Activated B cell treated with CpG ODN at 0.5 μM for 24 hours (primary cell): ENCODE data around the gene ANXA6. TPM values are rescaled to one million over a fixed set of nuclear protein-coding genes. Genes with fewer than 3 reads are reported as not detected.
A peak's percentile ranks its signal among the peaks of the same experiment; 100 is the strongest.

ENCODE experiments used
- ATAC-seq: fragments of 200-7000 bp; cut with Tn5 transposase; one replicate; pipeline ENCODE4 v1.10.0; 2021; ENCODE audit warnings: low read depth, mild to moderate bottlenecking, moderate library complexity
- CTCF ChIA-PET: fragments of 350-600 bp; sonication (Branson Sonifier 250); formaldehyde crosslinking; loops from one replicate; lab custom pipeline; 2021; ENCODE audit warnings: antibody characterized with exemption; lab: Charles Lee
- POLR2A ChIA-PET: fragments of 350-600 bp; sonication (Branson Sonifier 250); formaldehyde crosslinking; loops from one replicate; lab custom pipeline; 2021; ENCODE audit warnings: antibody characterized with exemption; lab: Charles Lee
- DNase-seq: peaks from one replicate; pipeline ENCODE4 v3.0.0; 2022
- H3K27ac Mint-ChIP-seq: one replicate; pipeline ENCODE4 v1.8.0; 2020; ENCODE audit warnings: mixed read lengths
- H3K27me3 Mint-ChIP-seq: one replicate; pipeline ENCODE4 v1.8.0; 2021; ENCODE audit warnings: mixed read lengths
- H3K36me3 Mint-ChIP-seq: one replicate; pipeline ENCODE4 v1.8.0; 2021; ENCODE audit warnings: low read depth, mixed read lengths
- H3K4me1 Mint-ChIP-seq: one replicate; pipeline ENCODE4 v1.8.0; 2021; ENCODE audit warnings: mixed read lengths
- H3K4me3 Mint-ChIP-seq: one replicate; pipeline ENCODE4 v1.8.0; 2020; ENCODE audit warnings: mild to moderate bottlenecking, mixed read lengths
- H3K9me3 Mint-ChIP-seq: one replicate; pipeline ENCODE4 v1.8.0; 2020; ENCODE audit warnings: mixed read lengths
- CTCF ChIP-seq: fragments of 200-600 bp; IDR thresholded peaks from one replicate; pipeline ENCODE4 v1.8.0; 2022; ENCODE audit warnings: antibody characterized with exemption, mild to moderate bottlenecking
- intact Hi-C: fragments of 100-400 bp; cut with micrococcal nuclease; formaldehyde crosslinking; loops from one replicate; pipeline ENCODE4 v1.15.1; 2024
- total RNA-seq: library from RNA; stranded (reverse); gene quantifications from 2 replicates; pipeline ENCODE4 v1.2.3, GENCODE V29; 2022

Gene ANXA6
- total RNA-seq, 1 donor from 2014 or later, result 367 TPM

DNA sequence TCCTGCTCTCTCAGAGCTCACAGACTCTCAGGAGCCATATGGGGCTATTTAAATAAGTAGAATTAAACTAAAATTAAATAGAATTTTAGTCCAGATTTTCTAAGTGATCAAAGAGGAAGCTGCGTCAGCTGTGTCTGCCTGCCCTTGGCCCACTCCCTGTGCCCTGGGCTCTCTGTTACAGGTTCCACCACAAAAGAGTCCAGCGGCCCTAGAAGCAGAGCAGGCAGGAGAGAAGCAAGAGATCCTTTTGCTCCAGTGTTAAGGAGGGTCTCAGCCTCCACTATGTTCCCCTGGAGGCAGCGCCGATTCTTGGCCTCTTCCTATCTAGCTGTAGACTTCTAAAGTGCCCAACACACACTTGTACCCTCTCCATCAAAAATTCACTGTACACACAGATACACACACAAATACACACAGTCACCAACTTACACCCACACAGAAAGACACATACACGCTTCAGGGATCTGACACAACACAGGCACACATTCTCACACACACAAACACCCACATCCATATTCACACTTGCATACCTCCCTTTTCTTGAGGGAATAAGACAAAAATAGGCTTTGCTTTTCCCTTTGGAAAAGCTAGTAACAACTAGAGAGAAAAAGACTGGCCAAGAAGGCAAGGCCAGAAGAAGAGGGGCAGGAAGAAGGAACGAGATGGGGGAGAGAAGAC lies 71.2 kb downstream of the ANXA6 start:
- TF ChIP-seq CTCF, result no peak
- ATAC-seq (no peak), DNase-seq (no peak)
- ChIA-PET POLR2A (interaction anchor here (0.7 to 11.0 kb wide), 15 partner anchors 8 to 675 kb away, joined by 3 to 242 read pairs (median 5); partner anchors contain the start of gene GM2A), CTCF (interaction anchor here (1.0 to 2.0 kb wide), 6 partner anchors 13 to 39 kb away, joined by 3 to 12 read pairs (median 8); no protein-coding TSS in a partner anchor)
- H3K9me3 Mint-ChIP-seq, result no peaks in the 10 kb centered on the region
- H3K27ac Mint-ChIP-seq, result peak overlapping the region; percentile 76
- peaks cover 67% of the 10 kb centered on the region for H3K4me1 Mint-ChIP-seq
- no peaks in the 10 kb centered on the region for H3K27me3 Mint-ChIP-seq
- intact Hi-C loops, result loop anchor here (1.0 to 10.0 kb wide), 3 partner anchors 8 to 688 kb away; partner anchors contain the start of gene G3BP1
- H3K36me3 Mint-ChIP-seq, result peaks cover 4% of the 10 kb centered on the region
- peak overlapping the region; percentile 83 for H3K4me3 Mint-ChIP-seq

DNA sequence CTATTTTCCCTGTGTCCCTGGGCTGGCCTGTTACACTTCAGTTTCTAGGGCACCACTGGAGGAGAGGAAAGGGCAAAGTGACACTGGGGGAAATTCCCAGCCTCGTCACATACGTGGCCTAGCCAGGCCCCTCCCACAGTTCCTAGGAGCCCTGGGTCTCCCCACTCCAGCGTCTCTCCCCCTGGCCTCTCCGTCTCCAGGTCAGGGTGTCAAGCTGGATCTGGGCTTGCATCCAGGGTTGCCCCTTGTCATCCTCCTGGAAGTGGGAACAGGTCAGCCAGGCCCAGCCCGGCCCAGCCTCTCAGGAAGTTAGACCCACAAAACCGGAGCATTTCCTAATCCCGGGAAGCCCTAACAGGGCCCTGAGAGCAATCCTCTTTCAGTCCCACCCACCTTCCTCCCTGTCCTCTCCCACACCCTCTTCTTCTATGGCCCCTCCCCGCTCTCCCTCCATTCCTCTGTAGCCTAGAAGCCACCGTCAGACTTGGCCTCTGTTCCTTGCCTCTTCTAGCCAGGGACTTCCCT lies 72.0 kb downstream of the ANXA6 start:
- H3K27ac Mint-ChIP-seq, result peak overlapping the region; percentile 76
- CTCF ChIA-PET, result interaction anchor here (1.3 to 4.8 kb wide), 4 partner anchors 27 to 40 kb away, joined by 3 to 30 read pairs (median 9); no protein-coding TSS in a partner anchor
- POLR2A ChIA-PET, result interaction anchor here (1.1 to 11.0 kb wide), 5 partner anchors 12 to 111 kb away, joined by 3 to 242 read pairs (median 57); no protein-coding TSS in a partner anchor
- H3K36me3 Mint-ChIP-seq, result peaks cover 6% of the 10 kb centered on the region
- intact Hi-C loops, result loop anchor here (1.0 to 10.0 kb wide), 3 partner anchors 9 to 689 kb away; partner anchors contain the start of gene G3BP1
- DNase-seq (no peak), ATAC-seq (no peak)
- H3K27me3 Mint-ChIP-seq, result no peaks in the 10 kb centered on the region
- H3K4me1 Mint-ChIP-seq, result peaks cover 67% of the 10 kb centered on the region
- TF ChIP-seq CTCF, result no peak
- H3K4me3 Mint-ChIP-seq, result peak overlapping the region; percentile 83
- H3K9me3 Mint-ChIP-seq, result no peaks in the 10 kb centered on the region

DNA sequence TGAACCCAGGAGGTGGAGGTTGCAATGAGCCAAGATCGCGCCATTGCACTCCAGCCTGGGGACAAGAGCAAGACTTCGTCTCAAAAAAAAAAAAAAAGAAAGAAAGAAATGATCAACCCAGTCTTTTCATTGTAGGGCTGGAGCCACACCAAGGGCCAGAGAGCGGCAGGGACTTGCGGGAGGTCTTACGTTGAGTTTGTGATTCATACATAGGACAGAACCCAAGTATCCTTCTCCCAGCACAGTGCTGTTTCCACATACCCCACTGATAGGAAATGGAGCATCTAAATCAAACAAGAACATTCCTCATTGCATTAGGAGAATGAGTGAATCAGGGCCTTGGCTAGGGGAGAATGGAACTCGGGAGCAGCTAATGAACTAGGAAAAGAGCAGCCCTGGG lies 73.2 kb downstream of the ANXA6 start:
- peak overlapping the region; percentile 83 for H3K4me3 Mint-ChIP-seq
- DNase-seq (no peak), ATAC-seq (no peak)
- no peak for TF ChIP-seq CTCF
- no peaks in the 10 kb centered on the region for H3K9me3 Mint-ChIP-seq
- POLR2A ChIA-PET, result interaction anchor here (0.7 to 11.0 kb wide), 6 partner anchors 9 to 127 kb away, joined by 4 to 242 read pairs (median 32); no protein-coding TSS in a partner anchor
- H3K27ac Mint-ChIP-seq, result peak overlapping the region; percentile 76
- H3K27me3 Mint-ChIP-seq, result no peaks in the 10 kb centered on the region
- intact Hi-C loops, result loop anchor here (5.0 to 10.0 kb wide), 2 partner anchors 168 to 690 kb away; partner anchors contain the start of genes G3BP1 and GM2A
- CTCF ChIA-PET, result interaction anchor here (2.0 to 4.8 kb wide), 2 partner anchors 31 to 32 kb away, joined by 10 to 30 read pairs; no protein-coding TSS in a partner anchor
- peaks cover 77% of the 10 kb centered on the region for H3K4me1 Mint-ChIP-seq
- peaks cover 17% of the 10 kb centered on the region for H3K36me3 Mint-ChIP-seq

DNA sequence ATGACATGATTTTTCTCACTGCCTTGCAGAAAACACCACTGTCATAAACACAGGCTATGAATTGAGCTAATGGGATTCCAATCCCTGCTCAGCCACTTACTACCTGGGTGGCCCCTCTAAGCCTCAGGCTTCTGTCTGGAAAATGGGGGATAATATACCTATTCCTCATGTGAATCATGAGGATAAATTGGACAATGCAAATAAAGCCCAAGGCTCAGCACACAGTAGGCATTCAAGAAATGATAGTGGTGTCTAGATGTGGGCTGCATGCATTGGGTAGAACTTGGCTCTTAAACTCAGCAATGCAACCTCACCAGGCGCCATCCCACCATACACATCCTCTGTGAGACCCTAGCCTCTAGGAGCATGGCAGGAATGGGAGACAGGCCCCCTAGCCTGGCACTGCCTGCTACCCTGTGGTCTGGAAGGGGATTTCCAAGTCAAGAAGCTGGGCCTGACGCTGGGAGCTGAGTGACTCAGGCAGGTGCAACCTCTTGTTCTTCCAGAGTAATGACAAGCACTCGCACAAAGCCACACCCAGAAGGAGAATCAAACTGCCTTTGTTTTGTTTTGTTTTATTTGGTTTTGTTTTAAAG lies 74.4 kb downstream of the ANXA6 start:
- peak overlapping the region; percentile 69 for H3K27ac Mint-ChIP-seq
- H3K27me3 Mint-ChIP-seq, result no peaks in the 10 kb centered on the region
- intact Hi-C loops, result loop anchor here (5.0 to 10.0 kb wide), 2 partner anchors 169 to 692 kb away; partner anchors contain the start of genes G3BP1 and GM2A
- DNase-seq (no peak), ATAC-seq (no peak)
- peaks cover 86% of the 10 kb centered on the region for H3K4me1 Mint-ChIP-seq
- H3K9me3 Mint-ChIP-seq, result no peaks in the 10 kb centered on the region
- CTCF ChIA-PET, result interaction anchor here (1.2 to 4.8 kb wide), 4 partner anchors 19 to 43 kb away, joined by 3 to 30 read pairs (median 7); no protein-coding TSS in a partner anchor
- POLR2A ChIA-PET, result interaction anchor here (0.5 to 11.0 kb wide), 13 partner anchors 8 to 1082 kb away, joined by 3 to 242 read pairs (median 5); partner anchors contain the start of gene ANXA6
- peak overlapping the region; percentile 93 for H3K4me3 Mint-ChIP-seq
- peaks cover 28% of the 10 kb centered on the region for H3K36me3 Mint-ChIP-seq
- no peak for TF ChIP-seq CTCF
